ENCODE measurements around the gene ZNF140. TPM values are rescaled to one million over a fixed set of nuclear protein-coding genes. Genes with fewer than 3 reads are reported as not detected.

ZNF140 gene
- total RNA-seq = 29.3 and 32.0 TPM in 2 replicates

GRCh38 chr12:133080368-133081158 is at the start of gene ZNF140:
TSS of gene ZNF140 (plus strand) at chr12:133080923. CDS start at chr12:133081321, 398 bp downstream.

GRCh38 chr12:133037207-133038005 is 43.3 kb upstream of the ZNF140 start, which contains the start of gene ZNF84:
TSS of gene ZNF84 (plus strand) at chr12:133037509. CDS start at chr12:133041468, 3,959 bp downstream.

DNA sequence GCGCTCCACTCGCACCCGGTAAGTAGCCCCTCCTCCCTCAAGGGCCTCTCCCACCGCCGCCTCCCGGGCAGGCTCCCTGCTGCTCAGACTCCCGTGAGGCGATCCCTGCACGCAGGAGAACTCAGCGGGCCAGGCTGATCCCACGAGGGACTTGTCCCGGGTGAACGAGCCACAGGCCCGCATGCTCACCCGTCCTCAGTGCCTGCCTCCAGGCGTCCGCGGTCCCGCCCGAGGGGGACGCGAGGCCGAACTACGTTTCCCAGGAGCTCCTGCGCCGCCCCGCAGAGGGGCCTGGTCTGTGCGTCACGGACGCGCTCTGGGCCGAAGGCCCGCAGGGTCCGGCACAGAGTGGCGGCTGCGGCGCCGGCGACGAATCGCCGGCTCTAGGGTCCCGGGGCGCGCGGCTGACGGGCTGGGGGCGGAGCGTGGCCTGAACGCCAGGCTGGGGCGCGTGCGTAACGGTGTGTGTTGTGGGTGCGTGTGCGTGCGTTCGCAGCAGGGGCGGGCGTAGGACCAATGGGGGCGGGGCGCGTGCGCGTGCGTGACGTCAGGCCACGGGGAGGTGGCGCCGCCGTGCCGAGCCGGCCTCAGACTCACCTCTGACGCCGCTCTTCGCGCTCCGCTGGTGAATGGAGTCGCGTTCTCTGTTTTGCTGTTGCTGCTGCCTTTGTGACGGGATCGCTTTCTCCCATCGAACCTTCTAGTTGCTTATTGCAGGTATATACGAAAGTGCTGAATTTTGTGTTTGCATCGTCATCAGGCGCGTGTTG is 49.5 kb downstream of the ZNF140 start, which contains the start of the genes ZNF10 and ZNF891:
Gene ZNF10, plus strand, starts transcription at position 590 of the 770 bp plus-strand sequence. CDS start 13,866 bp downstream, outside the sequence.
Gene ZNF891, minus strand, starts transcription at position 237 of the 770 bp plus-strand sequence. CDS start 8,356 bp downstream, outside the sequence.

Other genes with a start within 250 kb of the ZNF140 start
- gene CHFR, start 193.3 kb upstream of the ZNF140 start, total RNA-seq = 37.4 and 37.7 TPM in 2 replicates
- 8.2 and 10.7 TPM in 2 replicates for gene ZNF605, start 124.6 kb upstream of the ZNF140 start, total RNA-seq
- gene ZNF26, start 94.6 kb upstream of the ZNF140 start, total RNA-seq = 9.9 and 10.6 TPM in 2 replicates
- 19.4 and 21.4 TPM in 2 replicates for gene ZNF84, start 43.4 kb upstream of the ZNF140 start, total RNA-seq
- 0.79 and 0.87 TPM in 2 replicates for gene ZNF891, start 49.4 kb downstream of the ZNF140 start, total RNA-seq
- 7.7 and 10.4 TPM in 2 replicates for gene ZNF10, start 49.7 kb downstream of the ZNF140 start, total RNA-seq
- 22.6 and 24.0 TPM in 2 replicates for gene ZNF268, start 100.6 kb downstream of the ZNF140 start, total RNA-seq
- gene ANHX, start 155.0 kb downstream of the ZNF140 start, total RNA-seq = not detected in 2 replicates

All from aortic smooth muscle cell (primary cell).